ENCODE results near the gene POFUT1.
"Not testable (repeated sequence)": the region's sequence is repeated elsewhere in the genome, so short reads cannot be mapped to it uniquely, and the experiment has no call there.

POFUT1 gene

GRCh38 chr20:32236048-32236533 is 28.4 kb downstream of the POFUT1 start:
- DNase-seq = no peak

- no peak for DNase-seq
These were observed 29.1 kb downstream of the POFUT1 start for GRCh38 chr20:32236819-32237218.

DNA sequence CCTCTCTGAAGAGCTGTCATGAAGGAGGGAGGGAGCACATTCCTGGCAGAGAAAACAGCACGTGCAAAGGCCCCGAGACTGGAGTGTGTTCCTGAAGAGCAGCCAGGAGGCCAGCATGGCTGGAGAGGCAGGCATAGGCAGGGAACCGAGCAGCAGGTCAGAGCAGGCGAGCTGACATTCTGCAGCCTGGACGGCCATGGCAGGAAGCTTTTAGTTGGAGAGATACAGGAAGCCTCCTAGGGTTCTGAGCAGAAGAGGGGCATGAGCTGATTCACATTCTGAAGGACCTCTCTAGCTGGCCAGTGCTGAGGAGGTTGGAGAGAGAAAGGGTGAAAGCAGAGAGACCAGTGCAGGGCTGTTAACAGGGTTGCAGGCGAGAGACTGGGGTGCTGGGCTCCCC is 29.7 kb downstream of the POFUT1 start:
- no peak for DNase-seq

- no peak for DNase-seq
These were observed 31.1 kb downstream of the POFUT1 start for GRCh38 chr20:32238483-32239425.

DNA sequence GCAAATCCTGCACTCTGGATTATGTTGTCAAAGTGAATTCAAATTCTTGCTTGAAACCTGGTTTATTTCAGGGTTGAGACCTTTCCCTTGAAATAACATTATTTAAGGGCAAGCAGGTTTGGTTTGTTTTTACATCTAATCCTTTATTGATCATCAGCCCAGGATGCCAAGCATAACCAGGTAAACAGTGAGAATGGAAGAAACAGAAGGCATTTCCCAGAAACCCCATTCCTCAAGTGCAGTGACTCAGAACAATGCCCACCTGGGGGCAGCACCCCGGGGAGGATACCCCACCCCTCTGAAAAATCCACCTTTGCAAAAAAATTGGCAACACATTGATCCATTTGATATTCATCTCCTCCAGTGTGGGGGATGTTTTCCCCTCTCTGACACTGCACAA is 32.5 kb downstream of the POFUT1 start:
- no peak for DNase-seq

DNA sequence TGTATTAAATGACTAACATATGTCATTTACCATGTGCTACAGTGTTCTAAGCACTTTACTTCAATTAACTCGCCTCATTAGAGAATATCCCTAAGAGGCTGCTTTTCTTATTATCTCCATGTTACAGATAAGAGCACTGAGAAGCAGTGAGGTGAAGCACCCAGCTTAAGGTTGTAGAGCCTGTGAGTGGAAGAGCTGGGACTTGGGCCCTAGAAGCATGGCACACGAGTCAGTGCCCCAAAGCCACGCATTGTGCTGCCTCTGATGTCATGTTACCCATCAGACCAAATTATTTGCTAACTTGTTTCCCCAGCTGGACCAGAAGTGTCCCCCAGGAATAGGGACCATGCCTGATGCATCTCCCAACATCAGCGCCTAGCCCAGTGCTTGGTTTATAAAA is 34.1 kb downstream of the POFUT1 start:
- no peak for DNase-seq

DNA sequence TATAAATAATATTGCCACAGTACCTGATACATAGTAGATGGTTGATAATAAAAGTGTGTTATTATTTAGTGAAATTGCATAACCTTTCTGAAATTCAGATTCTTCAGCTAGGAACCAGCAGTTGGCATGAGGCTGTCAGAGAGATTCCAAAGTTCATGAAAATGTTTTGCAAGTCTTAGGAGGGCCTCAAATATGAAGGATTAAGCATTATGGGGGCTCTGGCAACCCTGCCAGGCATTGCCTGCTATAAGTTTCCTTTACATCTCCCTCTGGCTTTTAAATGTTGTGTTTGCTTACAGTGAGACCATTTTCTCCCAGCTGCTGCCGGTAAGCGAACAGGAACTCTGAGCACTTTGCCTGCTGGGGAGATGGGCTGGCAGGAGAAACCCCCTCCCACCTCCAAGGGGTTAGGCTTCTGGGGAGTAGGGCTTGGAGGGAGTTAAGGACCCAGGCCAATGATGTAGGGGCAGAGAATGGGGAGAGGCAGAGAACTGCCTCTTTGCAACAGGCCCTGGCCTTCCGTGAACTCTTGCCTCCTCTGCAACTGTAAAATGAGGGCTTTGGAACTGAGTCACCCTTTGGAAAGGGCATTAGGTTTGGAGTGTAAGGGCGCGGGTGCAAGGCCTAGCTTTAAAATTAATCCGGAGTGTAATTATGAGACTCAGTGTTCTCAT is 36.6 kb downstream of the POFUT1 start:
- no peak for DNase-seq

- DNase-seq = no peak
These were observed 37.3 kb downstream of the POFUT1 start for GRCh38 chr20:32244959-32245358.

GRCh38 chr20:32246208-32246607 is 38.5 kb downstream of the POFUT1 start:
- DNase-seq = not testable (repeated sequence)

DNA sequence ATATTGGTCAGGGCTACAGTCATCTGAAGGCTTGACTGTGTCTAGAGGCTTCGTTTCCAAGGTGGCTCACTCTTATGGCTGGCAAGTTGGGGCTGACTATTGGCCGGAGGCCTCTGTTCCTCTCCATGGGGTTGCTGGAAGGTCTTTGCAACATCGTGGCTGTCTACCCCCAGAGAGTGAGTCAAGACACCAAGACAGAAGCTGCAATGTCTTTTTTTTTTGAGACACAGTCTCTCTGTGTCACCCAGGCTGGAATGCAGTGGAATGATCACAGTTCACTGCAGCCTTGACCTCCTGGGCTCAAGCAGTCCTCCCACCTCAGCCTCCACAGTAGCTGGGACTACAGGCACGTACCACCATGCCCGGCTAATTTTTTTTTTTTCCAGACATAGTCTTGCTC is 40.4 kb downstream of the POFUT1 start:
- no peak for DNase-seq

DNA sequence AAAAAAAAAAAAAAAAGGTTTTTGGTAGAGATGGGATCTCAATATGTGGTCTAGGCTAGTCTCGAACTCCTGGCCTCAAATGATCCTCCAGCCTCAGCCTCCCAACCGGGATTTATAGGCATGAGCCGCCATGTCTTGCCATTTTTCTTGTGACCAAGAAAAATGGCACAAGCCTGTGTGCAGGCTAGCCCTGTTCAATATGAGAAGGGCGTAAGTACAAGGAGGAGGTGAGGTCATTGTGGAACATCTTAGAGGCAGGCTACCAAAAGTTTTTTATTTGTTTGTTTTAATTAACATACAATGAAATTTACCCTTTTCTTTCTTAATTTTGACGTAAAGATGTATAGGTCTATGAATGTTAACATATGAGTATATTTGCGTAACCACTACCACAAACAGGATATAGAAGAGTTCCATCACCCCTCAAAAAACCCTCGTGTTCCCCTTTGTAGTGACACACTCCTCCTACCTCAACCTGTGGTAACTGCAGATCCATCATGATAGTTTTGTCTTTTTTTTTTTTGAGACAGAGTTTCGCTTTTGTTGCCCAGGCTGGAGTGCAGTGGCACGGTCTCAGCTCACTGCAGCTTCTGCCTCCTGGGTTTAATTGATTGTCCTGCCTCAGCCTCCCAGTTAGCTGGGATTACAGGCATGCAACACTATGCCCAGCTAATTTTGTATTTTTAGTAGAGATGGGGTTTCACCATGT is 41.5 kb downstream of the POFUT1 start:
- no peak for DNase-seq

DNA sequence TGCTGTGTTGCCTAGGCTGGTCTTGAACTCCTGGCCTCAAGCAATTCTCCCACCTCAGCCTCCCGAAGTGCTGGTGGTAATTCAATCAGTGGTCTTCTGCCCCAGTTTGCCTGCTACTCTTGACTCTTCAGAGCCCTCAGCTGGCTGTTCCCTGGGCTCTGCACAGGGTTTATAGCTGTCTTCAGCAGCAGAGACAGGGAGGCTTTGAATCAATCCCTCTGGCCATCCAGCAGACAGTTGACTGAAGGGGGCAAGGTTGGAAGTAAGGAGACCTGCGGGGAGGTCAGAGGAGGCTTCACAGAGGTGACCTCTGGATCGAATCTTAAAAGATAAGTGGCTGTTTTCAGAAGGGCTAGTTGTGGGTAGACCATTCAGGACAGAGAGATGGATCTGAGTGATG is 43.8 kb downstream of the POFUT1 start:
- no peak for DNase-seq

- peak; percentile 70 to 80 for DNase-seq
These were observed 44.5 kb downstream of the POFUT1 start for GRCh38 chr20:32252189-32252588.

DNA sequence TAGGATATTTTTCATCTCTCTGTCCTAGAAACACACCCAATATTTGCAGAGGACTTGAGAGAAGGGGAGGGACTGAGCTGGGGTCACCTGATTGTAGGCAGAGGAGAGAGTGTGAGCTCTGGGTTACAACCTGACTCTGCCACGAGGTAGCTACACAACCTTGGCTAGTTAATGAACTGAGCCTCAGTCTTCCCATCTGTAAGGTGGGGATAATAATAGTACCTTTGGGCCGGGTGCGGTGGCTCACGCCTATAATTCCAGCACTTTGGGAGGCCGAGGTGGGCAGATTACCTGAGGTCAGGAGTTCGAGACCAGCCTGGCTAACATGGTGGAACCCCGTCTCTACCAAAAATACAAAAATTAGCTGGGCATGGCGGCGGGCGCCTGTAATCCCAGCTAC is 53.3 kb downstream of the POFUT1 start:
- not testable (repeated sequence) for DNase-seq

- no peak for DNase-seq
These were observed 54.0 kb downstream of the POFUT1 start for GRCh38 chr20:32261644-32262043.

- no peak for DNase-seq
These were observed 55.8 kb downstream of the POFUT1 start for GRCh38 chr20:32263398-32263954.

DNA sequence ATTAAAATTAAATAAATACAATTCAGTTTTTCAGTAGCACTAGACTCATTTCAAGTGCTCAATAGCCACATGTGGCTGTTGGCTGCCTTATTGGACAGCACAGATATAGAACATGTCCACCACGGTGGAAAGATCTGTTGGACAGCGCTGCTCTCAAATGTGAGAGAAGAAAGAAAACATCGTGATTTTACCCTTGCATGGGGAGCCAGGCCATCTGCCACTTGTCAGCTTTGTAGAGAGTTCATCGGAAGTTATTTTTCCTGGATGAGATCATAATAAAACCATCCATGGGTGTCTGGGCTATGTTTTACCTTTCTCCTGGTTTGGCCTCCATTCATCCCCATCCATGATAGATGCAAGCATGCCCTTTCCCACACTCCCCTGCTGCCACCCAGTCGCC is 63.9 kb downstream of the POFUT1 start:
- DNase-seq = no peak

GRCh38 chr20:32274359-32274758 is 66.7 kb downstream of the POFUT1 start:
- no peak for DNase-seq

DNA sequence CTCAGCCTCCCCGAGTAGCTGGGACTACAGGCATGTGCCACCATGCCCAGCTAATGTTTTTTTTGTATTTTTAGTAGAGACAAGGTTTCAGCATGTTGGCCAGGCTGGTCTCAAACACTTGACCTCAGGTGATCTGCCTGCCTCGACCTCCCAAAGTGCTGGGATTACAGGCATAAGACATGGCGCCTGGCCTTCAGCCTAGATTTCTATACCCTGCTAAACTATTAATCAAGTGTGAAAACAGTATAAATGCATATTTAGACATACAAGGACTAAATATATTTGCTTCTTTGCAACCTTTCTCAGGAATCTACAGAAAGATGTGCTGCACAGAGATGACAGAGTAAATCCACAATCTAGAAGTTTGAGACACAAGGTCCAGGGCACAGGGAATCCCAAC is 67.5 kb downstream of the POFUT1 start:
- not testable (repeated sequence) for DNase-seq

DNA sequence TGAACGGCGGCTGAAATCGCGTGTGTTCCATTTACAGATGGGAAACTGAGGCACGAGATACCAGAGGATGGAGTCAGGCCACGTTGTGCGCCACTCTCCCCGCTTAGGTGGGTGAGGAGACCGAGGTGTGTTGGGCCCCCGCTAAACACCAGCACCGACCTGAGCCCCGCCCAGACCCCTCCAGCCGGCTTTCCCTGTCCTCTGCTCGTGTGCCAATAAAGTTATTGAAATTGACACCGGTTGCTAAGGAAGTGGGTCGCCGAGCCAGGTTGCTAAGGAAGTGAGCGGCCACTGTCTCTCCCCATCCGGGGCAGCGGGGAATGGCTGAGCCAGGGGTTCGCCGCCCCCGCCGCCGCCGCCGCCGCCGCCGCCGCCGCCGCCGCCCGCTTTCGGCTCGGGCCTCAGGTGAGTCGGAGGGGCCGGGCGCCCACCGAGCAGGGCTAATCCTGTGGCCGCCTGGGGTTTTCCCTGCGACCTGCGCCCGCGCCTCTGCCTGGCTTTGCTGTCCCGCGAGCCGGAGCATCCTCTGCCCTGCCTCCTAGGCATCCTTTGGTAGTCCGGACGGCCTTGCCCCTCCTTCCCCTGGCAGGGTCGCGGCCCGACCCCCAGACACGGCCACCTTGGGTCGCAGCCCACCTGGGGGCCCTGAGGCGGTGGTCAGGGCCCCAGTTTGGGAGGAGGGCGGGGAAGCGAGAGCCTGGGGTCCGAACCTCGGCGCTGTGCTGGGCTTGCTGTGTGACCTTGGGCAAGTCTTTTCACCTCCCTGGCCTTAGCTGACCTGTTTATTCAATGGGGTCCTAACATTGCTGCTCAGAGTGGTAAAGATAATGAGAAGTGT is 69.9 kb downstream of the POFUT1 start, which contains the start of gene KIF3B:
KIF3B (plus strand) TSS at position 291 of the 838 bp plus-strand sequence. CDS start 32,127 bp downstream, outside the sequence.
- peak; percentile 77 to 80 for DNase-seq

GRCh38 chr20:32278199-32278643 is 70.5 kb downstream of the POFUT1 start:
- DNase-seq = no peak

DNA sequence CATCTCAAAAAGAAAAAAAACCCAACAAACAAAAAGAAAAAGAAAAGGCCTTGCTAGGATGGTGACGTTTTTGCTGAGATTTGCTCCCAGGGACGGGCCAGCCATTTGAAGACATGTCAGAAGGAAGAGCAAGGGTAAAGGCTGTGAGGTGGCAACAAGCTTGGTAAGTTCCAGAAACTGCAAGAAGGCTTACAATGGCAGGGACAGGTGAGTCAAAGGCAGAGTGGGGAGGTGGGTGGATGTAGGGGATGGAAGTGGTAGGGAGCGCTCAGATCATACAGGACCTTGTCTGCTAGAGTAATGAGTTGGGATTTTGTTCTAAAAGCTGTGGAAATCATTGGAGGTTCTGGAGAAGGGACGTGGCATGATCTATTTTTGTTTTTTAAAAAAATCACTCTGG is 74.0 kb downstream of the POFUT1 start:
- no peak for DNase-seq

Measured in stimulated activated CD4-positive, alpha-beta T cell treated with anti-CD3 and anti-CD28 coated beads, Interleukin-2, amount 100 ng/mL, for 48 hours (primary cell).